SU-DHL-6 (cell line): ENCODE data around the gene PTPRG.

Experiments used
- H2AFZ ChIP-seq: fragments of 200-600 bp; sonication (generic); 2 replicates; pipeline ENCODE4 v1.6.1; 2014; ENCODE audit warnings: low read depth, mild to moderate bottlenecking, moderate library complexity, mixed read lengths, antibody characterized with exemption, low read length; ENCODE audit not compliant: severe bottlenecking
- H3F3A ChIP-seq: fragments of 200-600 bp; shearing (Covaris generic); 2 replicates; pipeline ENCODE4 v1.6.0; 2016; ENCODE audit warnings: antibody characterized with exemption, mild to moderate bottlenecking; ENCODE audit not compliant: insufficient read depth
- H3K27ac ChIP-seq: fragments of 200-600 bp; sonication (generic); 2 replicates; pipeline ENCODE4 v1.5.1; 2016; ENCODE audit warnings: low read depth, mild to moderate bottlenecking, low read length, moderate library complexity, mixed read lengths
- H3K27me3 ChIP-seq: fragments of 200-600 bp; sonication (generic), shearing (Covaris generic); 2 replicates; pipeline ENCODE4 v1.6.0; 2014; ENCODE audit warnings: mild to moderate bottlenecking, low read length
- H3K36me3 ChIP-seq: fragments of 200-600 bp; sonication (generic); 2 replicates; pipeline ENCODE4 v1.6.1; 2014; ENCODE audit warnings: mild to moderate bottlenecking, low read length, mixed read lengths
- H3K4me2 ChIP-seq: fragments of 300-600, 200-600 bp; shearing (Covaris generic), sonication (generic); 2 replicates; pipeline ENCODE4 v1.6.0; 2014; ENCODE audit warnings: low read length, low read depth, mild to moderate bottlenecking; ENCODE audit not compliant: poor library complexity, severe bottlenecking
- H3K4me3 ChIP-seq: fragments of 200-600 bp; sonication (generic); 2 replicates; pipeline ENCODE4 v1.5.1; 2014; ENCODE audit warnings: antibody characterized with exemption, low read length, mild to moderate bottlenecking, mixed read lengths; ENCODE audit not compliant: insufficient read depth, poor library complexity, severe bottlenecking
- H3K79me2 ChIP-seq: fragments of 200-600 bp; sonication (generic); 2 replicates; pipeline ENCODE4 v1.6.1; 2014; ENCODE audit warnings: mild to moderate bottlenecking, low read length, moderate library complexity; ENCODE audit not compliant: insufficient read depth
- H3K9ac ChIP-seq: fragments of 200-600 bp; sonication (generic); 2 replicates; pipeline ENCODE4 v1.7.0; 2014; ENCODE audit warnings: mild to moderate bottlenecking, low read length
- H3K9me2 ChIP-seq: fragments of 200-600 bp; sonication (generic); replicated peaks from 2 replicates; pipeline ENCODE4 v1.6.1; 2014; ENCODE audit warnings: low read length; ENCODE audit not compliant: insufficient read depth
- H3K9me3 ChIP-seq: fragments of 200-600 bp; sonication (generic); 2 replicates; pipeline ENCODE4 v1.6.1; 2014; ENCODE audit warnings: low read length, mixed read lengths; ENCODE audit not compliant: insufficient read depth
- H4K20me1 ChIP-seq: fragments of 200-600 bp; sonication (generic); 2 replicates; pipeline ENCODE4 v1.6.1; 2014; ENCODE audit warnings: low read depth, mild to moderate bottlenecking, antibody characterized with exemption, low read length, moderate library complexity, mixed read lengths
- EZH2phosphoT487 ChIP-seq: fragments of 200-600 bp; sonication (generic), shearing (Covaris generic); conservative IDR thresholded peaks from 2 replicates; pipeline ENCODE4 v1.6.1; 2018; ENCODE audit warnings: mild to moderate bottlenecking, antibody characterized with exemption, low read length, moderate library complexity, mixed read lengths
- TF ChIP-seq, protein P1 (sequence below): fragments of 200-600 bp; sonication (generic); IDR thresholded peaks from one replicate; pipeline ENCODE4 v1.5.1; 2017; ENCODE audit warnings: antibody characterized with exemption, mild to moderate bottlenecking, low read length, moderate library complexity; ENCODE audit not compliant: insufficient read depth, poor library complexity, severe bottlenecking

Gene PTPRG

GRCh38 chr3:61824553-61825135 lies 263.3 kb downstream of the PTPRG start:
- Histone ChIP-seq H3K9me3 (no peaks in the 10 kb centered on the region), H2AFZ (no peak overlapping the region), H3K9ac (no peak overlapping the region), H3K4me3 (no peak overlapping the region), H3K9me2 (no peaks in the 10 kb centered on the region), H3K27ac (no peak overlapping the region), H3K36me3 (no peaks in the 10 kb centered on the region), H3K4me2 (no peak overlapping the region), H3K27me3 (no peaks in the 10 kb centered on the region), H3K79me2 (no peaks in the 10 kb centered on the region), H3F3A (no peaks in the 10 kb centered on the region), H4K20me1 (no peaks in the 10 kb centered on the region)
- TF ChIP-seq, protein P1, sequence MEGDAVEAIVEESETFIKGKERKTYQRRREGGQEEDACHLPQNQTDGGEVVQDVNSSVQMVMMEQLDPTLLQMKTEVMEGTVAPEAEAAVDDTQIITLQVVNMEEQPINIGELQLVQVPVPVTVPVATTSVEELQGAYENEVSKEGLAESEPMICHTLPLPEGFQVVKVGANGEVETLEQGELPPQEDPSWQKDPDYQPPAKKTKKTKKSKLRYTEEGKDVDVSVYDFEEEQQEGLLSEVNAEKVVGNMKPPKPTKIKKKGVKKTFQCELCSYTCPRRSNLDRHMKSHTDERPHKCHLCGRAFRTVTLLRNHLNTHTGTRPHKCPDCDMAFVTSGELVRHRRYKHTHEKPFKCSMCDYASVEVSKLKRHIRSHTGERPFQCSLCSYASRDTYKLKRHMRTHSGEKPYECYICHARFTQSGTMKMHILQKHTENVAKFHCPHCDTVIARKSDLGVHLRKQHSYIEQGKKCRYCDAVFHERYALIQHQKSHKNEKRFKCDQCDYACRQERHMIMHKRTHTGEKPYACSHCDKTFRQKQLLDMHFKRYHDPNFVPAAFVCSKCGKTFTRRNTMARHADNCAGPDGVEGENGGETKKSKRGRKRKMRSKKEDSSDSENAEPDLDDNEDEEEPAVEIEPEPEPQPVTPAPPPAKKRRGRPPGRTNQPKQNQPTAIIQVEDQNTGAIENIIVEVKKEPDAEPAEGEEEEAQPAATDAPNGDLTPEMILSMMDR = no peak
- no peak for TF ChIP-seq EZH2phosphoT487

- Histone ChIP-seq H3K36me3 (no peaks in the 10 kb centered on the region), H3K4me2 (no peak overlapping the region), H3K27ac (no peak overlapping the region), H3K9me2 (no peaks in the 10 kb centered on the region), H3F3A (no peaks in the 10 kb centered on the region), H3K79me2 (no peaks in the 10 kb centered on the region), H3K9me3 (no peaks in the 10 kb centered on the region), H3K9ac (no peak overlapping the region), H3K27me3 (no peaks in the 10 kb centered on the region), H3K4me3 (no peak overlapping the region), H4K20me1 (no peaks in the 10 kb centered on the region), H2AFZ (no peak overlapping the region)
- no peak for TF ChIP-seq EZH2phosphoT487
- TF ChIP-seq, protein P1 = no peak
Measured at GRCh38 chr3:61826161-61826560, 264.8 kb downstream of the PTPRG start.

GRCh38 chr3:61828184-61828874 lies 267.0 kb downstream of the PTPRG start:
- H3K79me2 ChIP-seq = no peaks in the 10 kb centered on the region
- H3K9ac ChIP-seq = no peak overlapping the region
- no peaks in the 10 kb centered on the region for H3F3A ChIP-seq
- H3K4me3 ChIP-seq = no peak overlapping the region
- no peak overlapping the region for H3K4me2 ChIP-seq
- H3K9me2 ChIP-seq = no peaks in the 10 kb centered on the region
- H3K27me3 ChIP-seq = no peaks in the 10 kb centered on the region
- TF ChIP-seq, protein P1 = no peak
- TF ChIP-seq EZH2phosphoT487 = no peak
- H4K20me1 ChIP-seq = no peaks in the 10 kb centered on the region
- no peaks in the 10 kb centered on the region for H3K36me3 ChIP-seq
- no peak overlapping the region for H2AFZ ChIP-seq
- H3K9me3 ChIP-seq = no peaks in the 10 kb centered on the region
- no peak overlapping the region for H3K27ac ChIP-seq
